HepG2 (cell line): ENCODE measurements around the gene PBOV1. TPM values are rescaled to one million over a fixed set of nuclear protein-coding genes. Genes with fewer than 3 reads are reported as not detected.
A peak's percentile ranks its signal among the peaks of the same experiment; 100 is the strongest.

Source experiments
- KLF16 ChIP-seq, 2 experiments: sonication (generic) in 1 of 2; formaldehyde crosslinking in 1 of 2; IDR thresholded peaks; 2 replicates each; pipeline versions ENCODE4 v1.6.1 to v1.8.0; 2016 to 2023; ENCODE audit warnings: missing genetic modification reagents in 2 of 2, missing compliant biosample characterization in 1 of 2
- MBNL3 ChIP-seq: fragments of 250-450 bp; sonication (Bioruptor Pico); conservative IDR thresholded peaks from 2 replicates; pipeline ENCODE4 v1.8.0; 2022; ENCODE audit warnings: mild to moderate bottlenecking, inconsistent platforms
- NCOR1 ChIP-seq: fragments of 200-600 bp; sonication (generic); IDR thresholded peaks from 2 replicates; pipeline ENCODE4 v1.7.0; 2017; ENCODE audit warnings: antibody characterized with exemption, low read length, borderline replicate concordance
- NKX3-1 ChIP-seq: sonication (generic); formaldehyde crosslinking; IDR thresholded peaks from 2 replicates; pipeline ENCODE4 v1.5.0; 2020; ENCODE audit warnings: missing genetic modification reagents
- PAWR ChIP-seq: sonication (generic); formaldehyde crosslinking; IDR thresholded peaks from 2 replicates; pipeline ENCODE4 v1.4.0; 2020; ENCODE audit warnings: missing genetic modification reagents, mild to moderate bottlenecking, borderline replicate concordance
- RCOR2 ChIP-seq: IDR thresholded peaks from 2 replicates; pipeline ENCODE4 v1.6.1; 2016; ENCODE audit warnings: missing biosample characterization, missing genetic modification reagents
- RXRB ChIP-seq: IDR thresholded peaks from 2 replicates; pipeline ENCODE4 v1.6.1; 2016; ENCODE audit warnings: borderline replicate concordance, missing genetic modification reagents, missing compliant biosample characterization
- TBX3 ChIP-seq: fragments of 450-650 bp; IDR thresholded peaks from 2 replicates; pipeline ENCODE4 v1.6.1; 2017; ENCODE audit warnings: antibody characterized with exemption, mild to moderate bottlenecking, inconsistent platforms, borderline replicate concordance
- polyA plus RNA-seq, 8 experiments: library from polyadenylated mRNA; depleted of rRNA in 3 of 8; stranded (reverse) in 7 of 8; unstranded in 1 of 8; fragments of >200 nt; fragmentation: Illumina TruSeq in 4 of 8; extraction: Trizol in 4 of 8; gene quantifications; 2 replicates each; pipeline versions ENCODE4 v1.2.1 to v1.2.3, GENCODE V29; 2011 to 2016; ENCODE audit warnings: low read depth in 4 of 8, missing spikeins in 1 of 8, mixed read lengths in 1 of 8; ENCODE audit not compliant: insufficient read depth in 1 of 8
- total RNA-seq, 5 experiments: library from RNA; depleted of rRNA; stranded (reverse); fragments of >200 nt; fragmentation: Illumina TruSeq; extraction: Trizol; gene quantifications; 2 replicates each; pipeline ENCODE4 v1.2.3, GENCODE V29; 2016; ENCODE audit warnings: low read depth in 1 of 5
- TF ChIP-seq, protein P1 (sequence below): sonication (generic); formaldehyde crosslinking; IDR thresholded peaks from 2 replicates; pipeline ENCODE4 v1.4.0; 2020; ENCODE audit warnings: missing genetic modification reagents
- TF ChIP-seq, protein P2 (sequence below): sonication (generic); formaldehyde crosslinking; IDR thresholded peaks from 2 replicates; pipeline ENCODE4 v1.4.0; 2020; ENCODE audit warnings: missing genetic modification reagents, mild to moderate bottlenecking, borderline replicate concordance
- TF ChIP-seq, protein P3 (sequence below): IDR thresholded peaks from 2 replicates; pipeline ENCODE4 v1.6.1; 2016; ENCODE audit warnings: mild to moderate bottlenecking
- TF ChIP-seq, protein P4 (sequence below): sonication (generic); formaldehyde crosslinking; IDR thresholded peaks from 2 replicates; pipeline ENCODE4 v1.4.0; 2020; ENCODE audit warnings: missing genetic modification reagents
- TF ChIP-seq, protein P5 (sequence below): IDR thresholded peaks from 2 replicates; pipeline ENCODE4 v1.4.0; 2020; ENCODE audit warnings: mild to moderate bottlenecking, missing genetic modification reagents
- TF ChIP-seq, protein P6 (sequence below): sonication (generic); formaldehyde crosslinking; IDR thresholded peaks from 2 replicates; pipeline ENCODE4 v1.5.0; 2020; ENCODE audit warnings: missing genetic modification reagents, mild to moderate bottlenecking, borderline replicate concordance

The PBOV1 gene
- total and polyA plus RNA-seq, 2 of the 13 experiments (the other 11 are each of a cell fraction or from before 2014, with no cell fraction given) = not detected

DNA sequence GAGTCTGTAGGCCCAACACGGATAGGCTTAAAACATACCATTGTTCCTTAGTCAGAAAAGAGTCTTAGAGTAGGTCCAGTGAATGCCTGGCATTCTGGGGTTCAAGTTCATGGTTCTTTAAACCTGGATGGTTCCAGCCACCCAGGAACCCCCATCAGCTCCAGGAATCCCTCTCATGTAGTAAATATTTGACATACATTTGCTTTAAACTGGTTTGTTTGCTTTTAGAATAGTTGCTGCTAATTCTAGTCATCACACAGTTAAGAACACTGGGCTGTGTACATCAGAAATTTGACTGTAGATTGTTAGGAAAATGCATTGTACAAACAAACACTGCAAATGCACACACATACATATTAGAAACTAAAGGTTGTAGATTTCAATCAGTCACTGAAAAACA is 30.6 kb upstream of the PBOV1 start (continued):
- TF ChIP-seq NCOR1 (peak; percentile 92; the same call in 1 of the 2 replicates), NKX3-1 (CRISPR knock-in tag) (0 out of 2 replicates have a peak, but pooled peaks have one; percentile 32), KLF16 (CRISPR knock-in tag; IDR thresholded peaks at IDR 0.05) (peak in 1 of 2 experiments; percentile 53; a peak in 1 of 4 replicates), RCOR2 (peak; percentile 48; the same call in 1 of the 2 replicates), RXRB (CRISPR knock-in tag) (peak; percentile 97), TBX3 (peak; percentile 93), PAWR (CRISPR knock-in tag) (no peak), MBNL3 (CRISPR knock-in tag) (no peak)
- TF ChIP-seq, protein P1, sequence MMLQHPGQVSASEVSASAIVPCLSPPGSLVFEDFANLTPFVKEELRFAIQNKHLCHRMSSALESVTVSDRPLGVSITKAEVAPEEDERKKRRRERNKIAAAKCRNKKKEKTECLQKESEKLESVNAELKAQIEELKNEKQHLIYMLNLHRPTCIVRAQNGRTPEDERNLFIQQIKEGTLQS (CRISPR knock-in tag) = no peak
- TF ChIP-seq, protein P2, sequence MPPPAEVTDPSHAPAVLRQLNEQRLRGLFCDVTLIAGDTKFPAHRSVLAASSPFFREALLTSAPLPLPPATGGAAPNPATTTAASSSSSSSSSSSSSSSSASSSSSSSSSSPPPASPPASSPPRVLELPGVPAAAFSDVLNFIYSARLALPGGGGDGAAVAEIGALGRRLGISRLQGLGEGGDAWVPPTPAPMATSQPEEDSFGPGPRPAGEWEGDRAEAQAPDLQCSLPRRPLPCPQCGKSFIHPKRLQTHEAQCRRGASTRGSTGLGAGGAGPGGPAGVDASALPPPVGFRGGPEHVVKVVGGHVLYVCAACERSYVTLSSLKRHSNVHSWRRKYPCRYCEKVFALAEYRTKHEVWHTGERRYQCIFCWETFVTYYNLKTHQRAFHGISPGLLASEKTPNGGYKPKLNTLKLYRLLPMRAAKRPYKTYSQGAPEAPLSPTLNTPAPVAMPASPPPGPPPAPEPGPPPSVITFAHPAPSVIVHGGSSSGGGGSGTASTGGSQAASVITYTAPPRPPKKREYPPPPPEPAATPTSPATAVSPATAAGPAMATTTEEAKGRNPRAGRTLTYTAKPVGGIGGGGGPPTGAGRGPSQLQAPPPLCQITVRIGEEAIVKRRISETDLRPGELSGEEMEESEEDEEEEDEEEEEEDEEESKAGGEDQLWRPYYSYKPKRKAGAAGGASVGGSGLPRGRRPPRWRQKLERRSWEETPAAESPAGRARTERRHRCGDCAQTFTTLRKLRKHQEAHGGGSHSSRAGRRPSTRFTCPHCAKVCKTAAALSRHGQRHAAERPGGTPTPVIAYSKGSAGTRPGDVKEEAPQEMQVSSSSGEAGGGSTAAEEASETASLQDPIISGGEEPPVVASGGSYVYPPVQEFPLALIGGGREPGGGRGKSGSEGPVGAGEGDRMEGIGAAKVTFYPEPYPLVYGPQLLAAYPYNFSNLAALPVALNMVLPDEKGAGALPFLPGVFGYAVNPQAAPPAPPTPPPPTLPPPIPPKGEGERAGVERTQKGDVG (CRISPR knock-in tag) = no peak
- TF ChIP-seq, protein P3, sequence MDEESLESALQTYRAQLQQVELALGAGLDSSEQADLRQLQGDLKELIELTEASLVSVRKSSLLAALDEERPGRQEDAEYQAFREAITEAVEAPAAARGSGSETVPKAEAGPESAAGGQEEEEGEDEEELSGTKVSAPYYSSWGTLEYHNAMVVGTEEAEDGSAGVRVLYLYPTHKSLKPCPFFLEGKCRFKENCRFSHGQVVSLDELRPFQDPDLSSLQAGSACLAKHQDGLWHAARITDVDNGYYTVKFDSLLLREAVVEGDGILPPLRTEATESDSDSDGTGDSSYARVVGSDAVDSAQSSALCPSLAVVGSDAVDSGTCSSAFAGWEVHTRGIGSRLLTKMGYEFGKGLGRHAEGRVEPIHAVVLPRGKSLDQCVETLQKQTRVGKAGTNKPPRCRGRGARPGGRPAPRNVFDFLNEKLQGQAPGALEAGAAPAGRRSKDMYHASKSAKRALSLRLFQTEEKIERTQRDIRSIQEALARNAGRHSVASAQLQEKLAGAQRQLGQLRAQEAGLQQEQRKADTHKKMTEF (CRISPR knock-in tag) = peak; percentile 92
- TF ChIP-seq, protein P4, sequence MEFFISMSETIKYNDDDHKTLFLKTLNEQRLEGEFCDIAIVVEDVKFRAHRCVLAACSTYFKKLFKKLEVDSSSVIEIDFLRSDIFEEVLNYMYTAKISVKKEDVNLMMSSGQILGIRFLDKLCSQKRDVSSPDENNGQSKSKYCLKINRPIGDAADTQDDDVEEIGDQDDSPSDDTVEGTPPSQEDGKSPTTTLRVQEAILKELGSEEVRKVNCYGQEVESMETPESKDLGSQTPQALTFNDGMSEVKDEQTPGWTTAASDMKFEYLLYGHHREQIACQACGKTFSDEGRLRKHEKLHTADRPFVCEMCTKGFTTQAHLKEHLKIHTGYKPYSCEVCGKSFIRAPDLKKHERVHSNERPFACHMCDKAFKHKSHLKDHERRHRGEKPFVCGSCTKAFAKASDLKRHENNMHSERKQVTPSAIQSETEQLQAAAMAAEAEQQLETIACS (CRISPR knock-in tag) = no peak
- TF ChIP-seq, protein P5, sequence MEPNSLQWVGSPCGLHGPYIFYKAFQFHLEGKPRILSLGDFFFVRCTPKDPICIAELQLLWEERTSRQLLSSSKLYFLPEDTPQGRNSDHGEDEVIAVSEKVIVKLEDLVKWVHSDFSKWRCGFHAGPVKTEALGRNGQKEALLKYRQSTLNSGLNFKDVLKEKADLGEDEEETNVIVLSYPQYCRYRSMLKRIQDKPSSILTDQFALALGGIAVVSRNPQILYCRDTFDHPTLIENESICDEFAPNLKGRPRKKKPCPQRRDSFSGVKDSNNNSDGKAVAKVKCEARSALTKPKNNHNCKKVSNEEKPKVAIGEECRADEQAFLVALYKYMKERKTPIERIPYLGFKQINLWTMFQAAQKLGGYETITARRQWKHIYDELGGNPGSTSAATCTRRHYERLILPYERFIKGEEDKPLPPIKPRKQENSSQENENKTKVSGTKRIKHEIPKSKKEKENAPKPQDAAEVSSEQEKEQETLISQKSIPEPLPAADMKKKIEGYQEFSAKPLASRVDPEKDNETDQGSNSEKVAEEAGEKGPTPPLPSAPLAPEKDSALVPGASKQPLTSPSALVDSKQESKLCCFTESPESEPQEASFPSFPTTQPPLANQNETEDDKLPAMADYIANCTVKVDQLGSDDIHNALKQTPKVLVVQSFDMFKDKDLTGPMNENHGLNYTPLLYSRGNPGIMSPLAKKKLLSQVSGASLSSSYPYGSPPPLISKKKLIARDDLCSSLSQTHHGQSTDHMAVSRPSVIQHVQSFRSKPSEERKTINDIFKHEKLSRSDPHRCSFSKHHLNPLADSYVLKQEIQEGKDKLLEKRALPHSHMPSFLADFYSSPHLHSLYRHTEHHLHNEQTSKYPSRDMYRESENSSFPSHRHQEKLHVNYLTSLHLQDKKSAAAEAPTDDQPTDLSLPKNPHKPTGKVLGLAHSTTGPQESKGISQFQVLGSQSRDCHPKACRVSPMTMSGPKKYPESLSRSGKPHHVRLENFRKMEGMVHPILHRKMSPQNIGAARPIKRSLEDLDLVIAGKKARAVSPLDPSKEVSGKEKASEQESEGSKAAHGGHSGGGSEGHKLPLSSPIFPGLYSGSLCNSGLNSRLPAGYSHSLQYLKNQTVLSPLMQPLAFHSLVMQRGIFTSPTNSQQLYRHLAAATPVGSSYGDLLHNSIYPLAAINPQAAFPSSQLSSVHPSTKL (CRISPR knock-in tag) = peak; percentile 99
- TF ChIP-seq, protein P6, sequence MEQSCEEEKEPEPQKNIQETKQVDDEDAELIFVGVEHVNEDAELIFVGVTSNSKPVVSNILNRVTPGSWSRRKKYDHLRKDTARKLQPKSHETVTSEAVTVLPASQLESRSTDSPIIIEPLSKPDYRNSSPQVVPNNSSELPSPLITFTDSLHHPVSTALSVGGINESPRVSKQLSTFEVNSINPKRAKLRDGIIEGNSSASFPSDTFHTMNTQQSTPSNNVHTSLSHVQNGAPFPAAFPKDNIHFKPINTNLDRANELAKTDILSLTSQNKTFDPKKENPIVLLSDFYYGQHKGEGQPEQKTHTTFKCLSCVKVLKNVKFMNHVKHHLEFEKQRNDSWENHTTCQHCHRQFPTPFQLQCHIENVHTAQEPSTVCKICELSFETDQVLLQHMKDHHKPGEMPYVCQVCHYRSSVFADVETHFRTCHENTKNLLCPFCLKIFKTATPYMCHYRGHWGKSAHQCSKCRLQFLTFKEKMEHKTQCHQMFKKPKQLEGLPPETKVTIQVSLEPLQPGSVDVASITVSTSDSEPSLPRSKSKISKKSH (CRISPR knock-in tag) = no peak
